Prostate gland (tissue), 2 donors: ENCODE results near the gene COL2A1. TPM values are rescaled to one million over a fixed set of nuclear protein-coding genes. Genes with fewer than 3 reads are reported as not detected.

Experiments
- DNase-seq: peaks from one replicate; pipeline ENCODE4 v3.0.0-alpha.2; 2019; ENCODE audit warnings: low spot score
- H3K27ac ChIP-seq, 2 donors: fragments of 200-600 bp; sonication (generic); 2 replicates each; pipeline ENCODE4 v1.5.1; 2017 to 2019
- H3K27me3 ChIP-seq: fragments of 200-600 bp; sonication (generic); replicated peaks from 2 replicates; pipeline ENCODE4 v1.5.1; 2019; ENCODE audit not compliant: insufficient read depth
- H3K36me3 ChIP-seq, 2 donors: fragments of 200-600 bp; sonication (generic); 1 replicate in 1 of 2; 2 replicates in 1 of 2; pipeline versions ENCODE4 v1.5.1 to v1.8.1; 2017 to 2019
- H3K4me1 ChIP-seq: fragments of 200-600 bp; sonication (generic); replicated peaks from 2 replicates; pipeline ENCODE4 v1.5.1; 2019
- H3K4me3 ChIP-seq, 2 donors: fragments of 200-600 bp; sonication (generic); 2 replicates each; pipeline ENCODE4 v1.5.1; 2017 to 2019
- H3K9me3 ChIP-seq: fragments of 200-600 bp; sonication (generic); 2 replicates; pipeline ENCODE4 v1.5.1; 2017
- POLR2A ChIP-seq: fragments of 450-650 bp; IDR thresholded peaks from one replicate; pipeline ENCODE4 v1.6.1; 2016; ENCODE audit warnings: antibody characterized with exemption, mild to moderate bottlenecking
- POLR2AphosphoS5 ChIP-seq: sonication (generic); formaldehyde crosslinking; IDR thresholded peaks from one replicate; pipeline ENCODE4 v1.6.1; 2017; ENCODE audit warnings: antibody characterized with exemption
- WGBS: methylation state at CpG from one replicate; pipeline ENCODE4 v1.1.5; 2018; 5-methylcytosine and 5-hydroxymethylcytosine counted together
- intact Hi-C: fragments of 100-400 bp; cut with DNase I; formaldehyde crosslinking; loops from one replicate; pipeline ENCODE4 v1.14.2; 2022
- total RNA-seq, 2 donors: library from RNA; depleted of rRNA; stranded (reverse); fragments of >200 nt; gene quantifications; one replicate each; pipeline ENCODE4 v1.1.0, GENCODE V29; 2016
- TF ChIP-seq, protein P1 (sequence below), 4 experiments: fragments of 200-600 bp in 2 of 4; fragments of 450-650 bp in 2 of 4; sonication (generic) in 2 of 4; IDR thresholded peaks; 1 replicate in 3 of 4; 2 replicates in 1 of 4; pipeline ENCODE4 v1.5.1; 2016 to 2019; ENCODE audit warnings: antibody characterized with exemption in 4 of 4, mild to moderate bottlenecking in 2 of 4, moderate library complexity in 2 of 4

The COL2A1 gene
- total RNA-seq, 2 donors from 2014 or later, result 0.14 to 1.9 TPM

DNA sequence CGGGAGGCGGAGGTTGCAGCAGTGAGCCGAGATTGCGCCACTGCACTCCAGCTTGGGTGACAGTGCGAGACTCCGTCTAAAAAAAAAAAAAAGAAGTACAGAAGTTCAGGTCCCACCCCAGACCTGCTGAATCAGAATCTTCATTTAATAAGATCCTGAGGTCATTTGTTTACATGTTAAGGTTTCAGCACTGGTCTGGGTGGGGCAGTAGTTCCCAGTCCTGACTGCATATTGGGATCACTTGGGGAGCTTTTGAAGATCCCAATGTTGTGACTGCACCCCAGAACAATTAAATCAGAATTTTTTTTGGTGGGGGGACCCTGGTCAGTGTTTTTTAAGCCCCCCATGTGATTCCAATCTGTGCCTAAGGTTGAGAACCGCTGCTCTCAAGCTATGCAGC is 11.7 kb upstream of the COL2A1 start:
- Histone ChIP-seq H3K27ac (no peak overlapping the region), H3K27me3 (no peaks in the 10 kb centered on the region), H3K36me3 (no peaks in the 10 kb centered on the region), H3K4me1 (no peaks in the 10 kb centered on the region), H3K4me3 (no peak overlapping the region), H3K9me3 (no peaks in the 10 kb centered on the region)
- TF ChIP-seq POLR2A (no peak), POLR2AphosphoS5 (no peak)
- TF ChIP-seq, protein P1, sequence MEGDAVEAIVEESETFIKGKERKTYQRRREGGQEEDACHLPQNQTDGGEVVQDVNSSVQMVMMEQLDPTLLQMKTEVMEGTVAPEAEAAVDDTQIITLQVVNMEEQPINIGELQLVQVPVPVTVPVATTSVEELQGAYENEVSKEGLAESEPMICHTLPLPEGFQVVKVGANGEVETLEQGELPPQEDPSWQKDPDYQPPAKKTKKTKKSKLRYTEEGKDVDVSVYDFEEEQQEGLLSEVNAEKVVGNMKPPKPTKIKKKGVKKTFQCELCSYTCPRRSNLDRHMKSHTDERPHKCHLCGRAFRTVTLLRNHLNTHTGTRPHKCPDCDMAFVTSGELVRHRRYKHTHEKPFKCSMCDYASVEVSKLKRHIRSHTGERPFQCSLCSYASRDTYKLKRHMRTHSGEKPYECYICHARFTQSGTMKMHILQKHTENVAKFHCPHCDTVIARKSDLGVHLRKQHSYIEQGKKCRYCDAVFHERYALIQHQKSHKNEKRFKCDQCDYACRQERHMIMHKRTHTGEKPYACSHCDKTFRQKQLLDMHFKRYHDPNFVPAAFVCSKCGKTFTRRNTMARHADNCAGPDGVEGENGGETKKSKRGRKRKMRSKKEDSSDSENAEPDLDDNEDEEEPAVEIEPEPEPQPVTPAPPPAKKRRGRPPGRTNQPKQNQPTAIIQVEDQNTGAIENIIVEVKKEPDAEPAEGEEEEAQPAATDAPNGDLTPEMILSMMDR (IDR thresholded peaks at IDR 0.05), result no peak
- intact Hi-C loops, result no loop called here
- 92% methylated on average over 7 of the region's 7 CpGs for WGBS
- DNase-seq, result no peak

DNA sequence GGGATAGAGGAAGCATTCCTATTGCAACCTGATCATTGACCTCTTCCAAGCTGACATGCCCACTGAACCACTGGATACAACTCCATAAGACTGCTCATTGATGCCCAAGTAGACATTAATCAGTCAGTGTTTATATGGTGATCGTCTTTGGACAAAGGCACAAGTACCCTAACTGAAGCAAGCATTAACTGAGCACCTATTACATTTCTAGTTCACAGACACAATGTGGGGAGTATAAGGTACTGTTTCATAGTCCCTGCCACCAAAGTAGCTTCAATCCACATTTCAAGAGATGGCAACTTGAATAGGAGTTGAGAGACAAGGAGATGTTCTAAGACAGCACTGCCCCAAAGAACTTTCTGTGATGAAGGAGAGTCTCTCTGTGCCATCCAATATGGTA is 10.9 kb upstream of the COL2A1 start:
- no peaks in the 10 kb centered on the region for H3K9me3 ChIP-seq
- H3K36me3 ChIP-seq, result no peaks in the 10 kb centered on the region
- 56% methylated on average over 1 of the region's 1 CpG for WGBS
- no peak overlapping the region for H3K27ac ChIP-seq
- intact Hi-C loops, result no loop called here
- no peaks in the 10 kb centered on the region for H3K4me1 ChIP-seq
- no peaks in the 10 kb centered on the region for H3K27me3 ChIP-seq
- DNase-seq, result no peak
- no peak overlapping the region for H3K4me3 ChIP-seq
- TF ChIP-seq, protein P1 (IDR thresholded peaks at IDR 0.05), result no peak
- no peak for TF ChIP-seq POLR2A
- TF ChIP-seq POLR2AphosphoS5, result no peak

DNA sequence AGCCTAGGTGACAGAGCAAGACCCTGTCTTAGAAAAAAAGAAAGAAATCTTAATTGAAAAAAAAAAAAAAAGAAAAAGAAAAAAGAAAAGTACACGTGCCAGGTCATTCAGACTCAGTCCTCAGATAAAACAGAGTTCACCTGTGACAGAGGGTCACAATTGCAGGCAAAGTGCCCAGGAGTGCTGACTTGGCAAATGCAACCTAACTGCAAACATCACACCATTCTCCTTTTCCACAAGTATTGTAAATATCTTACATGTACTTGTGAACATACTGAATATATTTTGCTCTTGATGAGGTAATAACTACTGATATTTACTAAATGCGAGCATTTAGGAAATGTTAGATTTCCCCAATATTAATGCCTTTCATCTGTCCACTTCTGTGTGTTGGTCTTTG is 9.0 kb upstream of the COL2A1 start:
- WGBS, result 47% methylated on average over 2 of the region's 2 CpGs
- Histone ChIP-seq H3K4me3 (no peak overlapping the region), H3K36me3 (no peaks in the 10 kb centered on the region), H3K9me3 (no peaks in the 10 kb centered on the region), H3K27me3 (no peaks in the 10 kb centered on the region), H3K27ac (no peak overlapping the region), H3K4me1 (no peaks in the 10 kb centered on the region)
- no peak for DNase-seq
- intact Hi-C loops, result no loop called here
- no peak for TF ChIP-seq POLR2AphosphoS5
- TF ChIP-seq POLR2A, result no peak
- TF ChIP-seq, protein P1 (IDR thresholded peaks at IDR 0.05), result no peak

DNA sequence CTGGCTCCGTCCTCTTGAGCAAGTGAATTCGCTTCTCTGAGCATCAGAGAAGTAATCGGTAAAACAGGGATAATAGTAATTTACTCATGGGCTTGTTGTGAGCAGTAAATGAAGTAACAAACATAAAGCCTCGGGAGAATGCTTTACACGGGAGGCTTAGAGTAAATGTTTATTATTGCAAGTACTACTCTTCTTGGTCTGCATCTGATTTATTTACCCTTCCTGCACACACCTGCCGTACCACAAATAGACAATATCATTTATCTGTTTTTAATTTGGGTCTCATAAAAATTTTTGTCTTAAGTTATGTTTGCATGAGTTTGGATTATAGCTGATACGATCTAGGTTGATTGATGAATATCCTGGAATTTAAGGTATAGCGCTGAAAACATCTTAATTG is 7.8 kb upstream of the COL2A1 start:
- no peaks in the 10 kb centered on the region for H3K27me3 ChIP-seq
- 59% methylated on average over 8 of the region's 8 CpGs for WGBS

DNA sequence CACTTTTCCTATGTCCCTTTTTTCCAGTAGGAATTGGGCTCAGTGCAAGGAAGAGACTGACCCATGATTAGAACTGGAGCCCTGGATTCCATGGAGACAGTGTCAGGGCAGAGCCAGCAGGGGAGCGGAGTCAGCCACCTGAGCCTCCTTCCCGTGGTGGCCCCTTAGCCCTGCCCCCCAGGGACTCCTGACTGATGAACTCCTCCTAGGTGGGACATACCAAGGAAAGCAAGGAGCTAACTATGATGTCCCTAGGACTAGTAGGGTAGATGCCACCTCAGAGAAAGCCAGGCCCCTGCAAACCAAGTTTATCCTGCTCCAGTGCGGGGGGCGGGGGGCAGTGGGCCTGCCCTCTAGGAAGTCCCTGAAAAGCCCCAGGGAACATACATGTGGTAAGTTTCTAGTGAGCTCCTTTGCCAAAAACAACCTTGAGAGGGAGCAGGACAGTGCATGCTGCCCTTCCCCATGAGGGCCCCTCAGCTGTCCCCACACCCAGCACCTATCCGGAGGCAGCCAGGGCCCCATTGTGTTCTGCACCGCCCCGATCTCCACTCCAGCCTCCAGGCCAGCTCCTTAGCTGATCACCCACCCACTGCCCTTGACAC is 6.2 kb upstream of the COL2A1 start:
- no peak for DNase-seq
- Histone ChIP-seq H3K4me3 (no peak overlapping the region), H3K36me3 (no peaks in the 10 kb centered on the region), H3K27me3 (peaks cover under 1% of the 10 kb centered on the region), H3K4me1 (no peaks in the 10 kb centered on the region), H3K27ac (no peak overlapping the region), H3K9me3 (no peaks in the 10 kb centered on the region)
- intact Hi-C loops, result no loop called here
- WGBS, result 74% methylated on average over 7 of the region's 7 CpGs
- TF ChIP-seq, protein P1 (IDR thresholded peaks at IDR 0.05), result no peak
- no peak for TF ChIP-seq POLR2A
- no peak for TF ChIP-seq POLR2AphosphoS5

More for the DNA sequence above, 7.8 kb upstream of the COL2A1 start:
- no peak for DNase-seq
- Histone ChIP-seq H3K4me3 (no peak overlapping the region), H3K9me3 (no peaks in the 10 kb centered on the region), H3K4me1 (no peaks in the 10 kb centered on the region), H3K27ac (no peak overlapping the region), H3K36me3 (no peaks in the 10 kb centered on the region)
- TF ChIP-seq, protein P1 (IDR thresholded peaks at IDR 0.05), result no peak
- TF ChIP-seq POLR2A (no peak), POLR2AphosphoS5 (no peak)
- intact Hi-C loops, result no loop called here
